ENCODE results near the gene IBSP. TPM values are rescaled to one million over a fixed set of nuclear protein-coding genes. Genes with fewer than 3 reads are reported as not detected.

Gene IBSP
- total RNA-seq, 3 donors from 2014 or later (not counting 1 experiment from before 2014, with no cell fraction given), result not detected

GRCh38 chr4:87762311-87762710 is 37.0 kb upstream of the IBSP start:
- H3K9me3 Mint-ChIP-seq, result peaks cover 2 to 3% of the 10 kb centered on the region in 2 donors
- H3K36me3 Mint-ChIP-seq, result no peaks in the 10 kb centered on the region

GRCh38 chr4:87781569-87781968 is 17.8 kb upstream of the IBSP start:
- Histone ChIP-seq H3K4me3 (ENCODE audit: low read length) (no peak overlapping the region), H3K36me3 (ENCODE audit: control insufficient read depth, insufficient read depth, low read length) (no peaks in the 10 kb centered on the region), H3K27me3 (ENCODE audit: control insufficient read depth, insufficient read depth, low read length) (no peaks in the 10 kb centered on the region), H3K9me3 (ENCODE audit: control insufficient read depth, insufficient read depth, low read length) (no peaks in the 10 kb centered on the region), H3K27ac (ENCODE audit: low read length) (no peak overlapping the region), H3K4me1 (ENCODE audit: control insufficient read depth, insufficient read depth, low read length) (no peaks in the 10 kb centered on the region)
- no peaks in the 10 kb centered on the region for H3K4me1 Mint-ChIP-seq
- TF ChIP-seq CTCF (IDR thresholded peaks at IDR 0.05), result no peak
- intact Hi-C loops (cut with micrococcal nuclease), result no loop called here
- no peak overlapping the region for H3K27ac Mint-ChIP-seq
- DNase-seq (no peak), ATAC-seq (no peak)
- H3K27me3 Mint-ChIP-seq (ENCODE audit: low read depth in 2 of 2), result peaks cover 0 to 3% of the 10 kb centered on the region in 2 donors
- no peaks in the 10 kb centered on the region for H3K36me3 Mint-ChIP-seq
- H3K4me3 Mint-ChIP-seq, result no peak overlapping the region
- no CpG with 5 or more reads among the region's 2 CpGs for WGBS (ENCODE audit: insufficient coverage)
- no peaks in the 10 kb centered on the region for H3K9me3 Mint-ChIP-seq

More at GRCh38 chr4:87762311-87762710, 37.0 kb upstream of the IBSP start:
- Histone ChIP-seq H3K4me3 (ENCODE audit: low read length) (no peak overlapping the region), H3K36me3 (ENCODE audit: control insufficient read depth, insufficient read depth, low read length) (no peaks in the 10 kb centered on the region), H3K27me3 (ENCODE audit: control insufficient read depth, insufficient read depth, low read length) (no peaks in the 10 kb centered on the region), H3K4me1 (ENCODE audit: control insufficient read depth, insufficient read depth, low read length) (no peaks in the 10 kb centered on the region), H3K27ac (ENCODE audit: low read length) (no peak overlapping the region), H3K9me3 (ENCODE audit: control insufficient read depth, insufficient read depth, low read length) (no peaks in the 10 kb centered on the region)
- H3K27ac Mint-ChIP-seq, result no peak overlapping the region
- H3K4me3 Mint-ChIP-seq, result no peak overlapping the region
- TF ChIP-seq CTCF (IDR thresholded peaks at IDR 0.05), result no peak
- ATAC-seq (no peak), DNase-seq (no peak)
- intact Hi-C loops (cut with micrococcal nuclease), result no loop called here
- no peaks in the 10 kb centered on the region for H3K27me3 Mint-ChIP-seq (ENCODE audit: low read depth in 2 of 2)
- 93% methylated on average over 1 of the region's 3 CpGs for WGBS (ENCODE audit: insufficient coverage)
- H3K4me1 Mint-ChIP-seq, result no peaks in the 10 kb centered on the region

- no peak overlapping the region for H3K27ac ChIP-seq (ENCODE audit: low read length)
- H3K4me3 ChIP-seq (ENCODE audit: low read length), result no peak overlapping the region
- Mint-ChIP-seq H3K36me3 (no peaks in the 10 kb centered on the region), H3K9me3 (no peaks in the 10 kb centered on the region), H3K4me1 (no peaks in the 10 kb centered on the region), H3K4me3 (no peak overlapping the region), H3K27ac (no peak overlapping the region), H3K27me3 (ENCODE audit: low read depth in 2 of 2) (no peaks in the 10 kb centered on the region)
- intact Hi-C loops (cut with micrococcal nuclease), result no loop called here
- no peak for ATAC-seq
- H3K4me1 ChIP-seq (ENCODE audit: control insufficient read depth, insufficient read depth, low read length), result no peaks in the 10 kb centered on the region
- no peak for DNase-seq
- no peaks in the 10 kb centered on the region for H3K36me3 ChIP-seq (ENCODE audit: control insufficient read depth, insufficient read depth, low read length)
- no peaks in the 10 kb centered on the region for H3K27me3 ChIP-seq (ENCODE audit: control insufficient read depth, insufficient read depth, low read length)
- no peak for TF ChIP-seq CTCF (IDR thresholded peaks at IDR 0.05)
- 60% methylated on average over 1 of the region's 2 CpGs for WGBS (ENCODE audit: insufficient coverage)
- no peaks in the 10 kb centered on the region for H3K9me3 ChIP-seq (ENCODE audit: control insufficient read depth, insufficient read depth, low read length)
Measured at GRCh38 chr4:87783781-87784180, 15.6 kb upstream of the IBSP start.

GRCh38 chr4:87785731-87786509 is 13.4 kb upstream of the IBSP start:
- Mint-ChIP-seq H3K4me3 (no peak overlapping the region), H3K36me3 (no peaks in the 10 kb centered on the region), H3K9me3 (no peaks in the 10 kb centered on the region), H3K27ac (no peak overlapping the region), H3K4me1 (no peaks in the 10 kb centered on the region), H3K27me3 (ENCODE audit: low read depth in 2 of 2) (no peaks in the 10 kb centered on the region)
- TF ChIP-seq CTCF (IDR thresholded peaks at IDR 0.05), result no peak
- H3K36me3 ChIP-seq (ENCODE audit: control insufficient read depth, insufficient read depth, low read length), result no peaks in the 10 kb centered on the region
- no peak for ATAC-seq
- intact Hi-C loops (cut with micrococcal nuclease), result no loop called here
- H3K4me3 ChIP-seq (ENCODE audit: low read length), result no peak overlapping the region
- 87% methylated on average over 13 of the region's 15 CpGs for WGBS (ENCODE audit: insufficient coverage)
- no peaks in the 10 kb centered on the region for H3K4me1 ChIP-seq (ENCODE audit: control insufficient read depth, insufficient read depth, low read length)
- no peak for DNase-seq
- no peaks in the 10 kb centered on the region for H3K27me3 ChIP-seq (ENCODE audit: control insufficient read depth, insufficient read depth, low read length)
- H3K27ac ChIP-seq (ENCODE audit: low read length), result no peak overlapping the region
- no peaks in the 10 kb centered on the region for H3K9me3 ChIP-seq (ENCODE audit: control insufficient read depth, insufficient read depth, low read length)

All from natural killer cell (primary cell).